Stimulated activated CD4-positive, alpha-beta T cell treated with anti-CD3 and anti-CD28 coated beads, Interleukin-15, amount 100 ng/mL, for 1 hour (primary cell): Measurements from ENCODE around the gene NAV2.

Source experiments
- DNase-seq, 2 donors: peaks; one replicate each; pipeline ENCODE4 v3.0.0-alpha.2; 2020; ENCODE audit warnings: low read depth in 1 of 2, low spot score in 1 of 2

NAV2 gene

GRCh38 chr11:20013346-20014066 lies 300.9 kb downstream of the NAV2 start:
- no peak for DNase-seq

- DNase-seq, result no peak
These were observed 301.4 kb downstream of the NAV2 start for GRCh38 chr11:20014067-20014402.

GRCh38 chr11:20015101-20015500 lies 302.5 kb downstream of the NAV2 start:
- no peak for DNase-seq

- DNase-seq, result no peak
These were observed 303.1 kb downstream of the NAV2 start for GRCh38 chr11:20015529-20016427.

- DNase-seq, result no peak
These were observed 303.9 kb downstream of the NAV2 start for GRCh38 chr11:20016526-20016925.

GRCh38 chr11:20017320-20017719 lies 304.7 kb downstream of the NAV2 start:
- DNase-seq, result no peak

GRCh38 chr11:20020198-20020597 lies 307.6 kb downstream of the NAV2 start:
- DNase-seq, result no peak

- no peak for DNase-seq
These were observed 308.1 kb downstream of the NAV2 start for GRCh38 chr11:20020716-20021115.

- no peak for DNase-seq
These were observed 308.6 kb downstream of the NAV2 start for GRCh38 chr11:20021212-20021611.

- DNase-seq, result no peak
These were observed 309.2 kb downstream of the NAV2 start for GRCh38 chr11:20021771-20022362.

- DNase-seq, result no peak
These were observed 309.9 kb downstream of the NAV2 start for GRCh38 chr11:20022363-20023081.

- no peak for DNase-seq
These were observed 310.4 kb downstream of the NAV2 start for GRCh38 chr11:20023082-20023426.

GRCh38 chr11:20024172-20024935 lies 311.7 kb downstream of the NAV2 start:
- no peak for DNase-seq

GRCh38 chr11:20025332-20025840 lies 312.7 kb downstream of the NAV2 start:
- DNase-seq, result no peak

GRCh38 chr11:20026629-20027555 lies 314.3 kb downstream of the NAV2 start:
- no peak for DNase-seq

GRCh38 chr11:20027556-20028013 lies 314.9 kb downstream of the NAV2 start:
- DNase-seq, result no peak

- DNase-seq, result no peak
These were observed 316.6 kb downstream of the NAV2 start for GRCh38 chr11:20029193-20029592.

GRCh38 chr11:20030472-20030871 lies 317.8 kb downstream of the NAV2 start:
- no peak for DNase-seq
